ENCODE measurements around the gene KRT74.

- TF ChIP-seq CTCF (conservative IDR thresholded peaks at IDR 0.05; ENCODE audit: low read length) (no peak), EZH2phosphoT487 (IDR thresholded peaks at IDR 0.05; ENCODE audit: borderline replicate concordance, low read depth, low read length) (no peak)
These were observed 32.5 kb upstream of the KRT74 start for GRCh38 chr12:52606096-52606495.
